Amniotic stem cell (primary cell): ENCODE results near the gene DGKI.
"Not testable (repeated sequence)": the region's sequence is repeated elsewhere in the genome, so short reads cannot be mapped to it uniquely, and the experiment has no call there.

Experiments used
- DNase-seq: peaks from one replicate; lab custom pipeline; 2025; lab: John Stamatoyannopoulos, UW

The DGKI gene

GRCh38 chr7:137734221-137734620, 112.6 kb downstream of the DGKI start:
- DNase-seq = no peak

GRCh38 chr7:137732168-137732567, 114.6 kb downstream of the DGKI start:
- DNase-seq = no peak

- DNase-seq = no peak
These were observed 115.3 kb downstream of the DGKI start for GRCh38 chr7:137731436-137731835.

- no peak for DNase-seq
These were observed 118.3 kb downstream of the DGKI start for GRCh38 chr7:137728426-137728825.

- DNase-seq = no peak
These were observed 119.4 kb downstream of the DGKI start for GRCh38 chr7:137727413-137727812.

- no peak for DNase-seq
These were observed 128.4 kb downstream of the DGKI start for GRCh38 chr7:137718355-137718754.

GRCh38 chr7:137717811-137718271, 128.9 kb downstream of the DGKI start:
- no peak for DNase-seq

GRCh38 chr7:137717045-137717444, 129.7 kb downstream of the DGKI start:
- DNase-seq = no peak

GRCh38 chr7:137716061-137716460, 130.7 kb downstream of the DGKI start:
- no peak for DNase-seq

- DNase-seq = no peak
These were observed 131.2 kb downstream of the DGKI start for GRCh38 chr7:137715533-137715932.

- DNase-seq = no peak
These were observed 131.7 kb downstream of the DGKI start for GRCh38 chr7:137715121-137715520.

GRCh38 chr7:137706330-137706729, 140.4 kb downstream of the DGKI start:
- not testable (repeated sequence) for DNase-seq

- no peak for DNase-seq
These were observed 142.1 kb downstream of the DGKI start for GRCh38 chr7:137704723-137705122.

- no peak for DNase-seq
These were observed 143.3 kb downstream of the DGKI start for GRCh38 chr7:137703291-137704010.

- DNase-seq = no peak
These were observed 149.8 kb downstream of the DGKI start for GRCh38 chr7:137696988-137697387.

- DNase-seq = no peak
These were observed 150.4 kb downstream of the DGKI start for GRCh38 chr7:137696376-137696775.

GRCh38 chr7:137695942-137696341, 150.8 kb downstream of the DGKI start:
- DNase-seq = no peak

- no peak for DNase-seq
These were observed 151.3 kb downstream of the DGKI start for GRCh38 chr7:137695494-137695893.

- no peak for DNase-seq
These were observed 152.4 kb downstream of the DGKI start for GRCh38 chr7:137694405-137694804.

- no peak for DNase-seq
These were observed 154.4 kb downstream of the DGKI start for GRCh38 chr7:137692399-137692798.

- no peak for DNase-seq
These were observed 155.2 kb downstream of the DGKI start for GRCh38 chr7:137691566-137691965.

- DNase-seq = no peak
These were observed 156.1 kb downstream of the DGKI start for GRCh38 chr7:137690635-137691034.

- DNase-seq = no peak
These were observed 157.0 kb downstream of the DGKI start for GRCh38 chr7:137689761-137690160.
